Vagina (tissue), 2 donors: ENCODE data around the gene NPC2.

Experiments
- CTCF ChIP-seq, 3 experiments: fragments of 450-650 bp in 2 of 3; fragments of 200-600 bp in 1 of 3; sonication (generic) in 1 of 3; IDR thresholded peaks; one replicate each; pipeline ENCODE4 v1.5.1; 2017 to 2019; ENCODE audit warnings: antibody characterized with exemption in 3 of 3, mild to moderate bottlenecking in 2 of 3, moderate library complexity in 2 of 3
- POLR2A ChIP-seq, 2 donors: fragments of 450-650 bp; IDR thresholded peaks; one replicate each; pipeline ENCODE4 v1.6.1; 2017; ENCODE audit warnings: antibody characterized with exemption in 2 of 2, mild to moderate bottlenecking in 2 of 2, moderate library complexity in 2 of 2
- POLR2AphosphoS5 ChIP-seq, 2 donors: sonication (generic); formaldehyde crosslinking; IDR thresholded peaks; one replicate each; pipeline ENCODE4 v1.9.0; 2017; ENCODE audit warnings: antibody characterized with exemption in 2 of 2, mild to moderate bottlenecking in 2 of 2, low read depth in 1 of 2; ENCODE audit not compliant: insufficient read depth in 1 of 2

DNA sequence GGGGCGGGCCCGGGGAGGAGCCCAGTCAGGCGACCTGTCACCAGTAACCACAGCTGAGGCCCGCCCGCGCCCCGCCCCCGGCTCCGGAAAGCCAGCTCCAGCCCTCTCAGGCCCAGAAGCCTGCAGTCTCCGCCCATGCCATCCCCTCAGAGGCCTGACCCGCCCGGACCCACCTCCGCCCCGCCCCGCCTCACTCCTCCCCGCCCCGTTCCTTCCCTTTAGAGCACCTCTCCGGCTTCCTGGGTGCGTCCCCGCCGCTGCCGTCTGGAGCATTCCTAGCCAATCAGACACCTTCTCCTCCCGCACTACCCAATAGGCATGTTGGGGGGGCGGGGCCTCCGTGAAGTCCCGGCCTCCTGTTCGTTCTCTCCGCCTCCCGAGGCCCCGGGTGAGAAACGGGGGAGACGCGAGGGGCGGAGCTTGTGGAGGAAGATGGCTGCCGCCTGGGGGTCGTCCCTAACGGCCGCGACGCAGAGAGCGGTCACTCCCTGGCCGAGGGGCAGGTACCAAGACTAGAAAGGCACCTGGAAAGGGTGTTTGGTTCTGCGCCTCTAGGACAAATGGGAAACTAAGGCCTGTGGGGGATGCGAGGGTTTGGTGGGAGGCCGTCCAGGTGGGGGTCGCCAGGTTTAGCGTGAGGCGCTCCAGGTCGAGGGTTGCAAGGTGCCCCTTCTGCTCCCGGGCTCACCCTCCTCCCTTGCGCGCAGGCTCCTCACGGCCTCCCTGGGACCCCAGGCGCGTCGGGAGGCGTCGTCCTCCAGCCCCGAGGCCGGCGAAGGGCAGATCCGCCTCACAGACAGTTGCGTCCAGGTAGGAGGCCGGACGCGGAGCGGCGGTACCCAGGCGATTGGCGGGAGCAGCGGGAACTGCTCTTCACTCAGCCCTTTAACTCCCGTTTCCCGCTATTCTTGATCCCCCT lies 497 bp upstream of the NPC2 start, which contains the start of gene ISCA2:
- TF ChIP-seq CTCF (IDR thresholded peaks at IDR 0.05) (no peak), POLR2A (IDR thresholded peaks at IDR 0.05) (peak in 1 of 2 donors; percentile 67), POLR2AphosphoS5 (IDR thresholded peaks at IDR 0.05; ENCODE audit: insufficient read depth in 1 of 2, low read depth in 1 of 2) (peak; percentile 83 to 84)
